Measurements from ENCODE around the gene SMAD6. TPM values are rescaled to one million over a fixed set of nuclear protein-coding genes. Genes with fewer than 3 reads are reported as not detected.

SMAD6 gene
- total and polyA plus RNA-seq, 9 of the 15 experiments (the other 6 are each of a cell fraction or from before 2014, with no cell fraction given), result 0.10 to 15.5 (median 3.7) TPM

GRCh38 chr15:66673410-66674322 lies 28.4 kb upstream of the SMAD6 start (continued):
- TF ChIP-seq MGA (IDR thresholded peaks at IDR 0.05) (peak; percentile 60), TAF1 (IDR thresholded peaks at IDR 0.05; ENCODE audit: control insufficient read depth, extremely low read depth, insufficient read depth, low read length, severe bottlenecking) (no peak), ID3 (CRISPR knock-in tag; IDR thresholded peaks at IDR 0.05) (no peak), ID3 (tag; IDR thresholded peaks at IDR 0.05) (no peak), CUX1 (CRISPR knock-in tag; IDR thresholded peaks at IDR 0.05) (no peak), IRF9 (tag; IDR thresholded peaks at IDR 0.05) (no peak)

Data from K562 (cell line).